Embryonic facial prominence (tissue), 1 donor: ENCODE measurements around the gene ADD2.
A peak's percentile ranks its signal among the peaks of the same experiment; 100 is the strongest.
"Not testable (repeated sequence)": the region's sequence is repeated elsewhere in the genome, so short reads cannot be mapped to it uniquely, and the experiment has no call there.

Experiments
- DNase-seq: peaks from one replicate; pipeline ENCODE4 v3.0.0-alpha.2; 2016; ENCODE audit errors: extremely low spot score

The ADD2 gene

GRCh38 chr2:70671092-70671675 lies 96.8 kb downstream of the ADD2 start:
- no peak for DNase-seq

- DNase-seq = no peak
Measured at GRCh38 chr2:70670626-70671025, 97.4 kb downstream of the ADD2 start.

GRCh38 chr2:70670202-70670601 lies 97.8 kb downstream of the ADD2 start:
- no peak for DNase-seq

- no peak for DNase-seq
Measured at GRCh38 chr2:70668911-70669310, 99.1 kb downstream of the ADD2 start.

GRCh38 chr2:70668432-70668831 lies 99.6 kb downstream of the ADD2 start:
- DNase-seq = no peak

- DNase-seq = no peak
Measured at GRCh38 chr2:70664525-70664924, 103.5 kb downstream of the ADD2 start.

GRCh38 chr2:70663411-70663810 lies 104.6 kb downstream of the ADD2 start:
- no peak for DNase-seq

GRCh38 chr2:70659551-70659950 lies 108.4 kb downstream of the ADD2 start:
- DNase-seq = no peak

- no peak for DNase-seq
Measured at GRCh38 chr2:70658476-70658875, 109.5 kb downstream of the ADD2 start.

- no peak for DNase-seq
Measured at GRCh38 chr2:70657246-70657645, 110.8 kb downstream of the ADD2 start.

GRCh38 chr2:70656421-70657010 lies 111.5 kb downstream of the ADD2 start:
- no peak for DNase-seq

GRCh38 chr2:70655786-70656185 lies 112.2 kb downstream of the ADD2 start:
- no peak for DNase-seq

- not testable (repeated sequence) for DNase-seq
Measured at GRCh38 chr2:70655211-70655610, 112.8 kb downstream of the ADD2 start.

- no peak for DNase-seq
Measured at GRCh38 chr2:70651727-70652126, 116.3 kb downstream of the ADD2 start.

GRCh38 chr2:70651014-70651413 lies 117.0 kb downstream of the ADD2 start:
- no peak for DNase-seq

- DNase-seq = no peak
Measured at GRCh38 chr2:70648961-70649360, 119.0 kb downstream of the ADD2 start.

- peak; percentile 60 for DNase-seq
Measured at GRCh38 chr2:70647873-70648481, 120.0 kb downstream of the ADD2 start.

GRCh38 chr2:70646420-70646818 lies 121.6 kb downstream of the ADD2 start:
- no peak for DNase-seq

GRCh38 chr2:70645733-70646419 lies 122.1 kb downstream of the ADD2 start:
- no peak for DNase-seq

- DNase-seq = no peak
Measured at GRCh38 chr2:70643715-70644114, 124.3 kb downstream of the ADD2 start.

- no peak for DNase-seq
Measured at GRCh38 chr2:70641263-70641784, 126.7 kb downstream of the ADD2 start.

GRCh38 chr2:70639841-70640436 lies 128.1 kb downstream of the ADD2 start:
- no peak for DNase-seq
